ENCODE results near the gene EHD4.

GRCh38 chr15:42009022-42009421, 36.7 kb upstream of the EHD4 start:
- no peak for TF ChIP-seq CTCF (IDR thresholded peaks at IDR 0.05; ENCODE audit: low read length)
- no peak for TF ChIP-seq EZH2 (IDR thresholded peaks at IDR 0.05; ENCODE audit: borderline replicate concordance, low read length)
